Thyroid gland (tissue), 4 donors: ENCODE measurements around the gene DAAM2.

ENCODE experiments used
- POLR2A ChIP-seq, 2 donors: fragments of 450-650 bp; IDR thresholded peaks; one replicate each; pipeline ENCODE4 v1.6.1; 2017; ENCODE audit warnings: antibody characterized with exemption in 2 of 2, mild to moderate bottlenecking in 2 of 2, moderate library complexity in 1 of 2
- TF ChIP-seq, protein P1 (sequence below), 6 experiments: fragments of 200-600 bp in 3 of 6; fragments of 450-650 bp in 3 of 6; sonication (generic) in 3 of 6; IDR thresholded peaks; one replicate each; pipeline ENCODE4 v1.5.1; 2016 to 2019; ENCODE audit warnings: antibody characterized with exemption in 6 of 6, mild to moderate bottlenecking in 2 of 6, inconsistent platforms in 1 of 6, moderate library complexity in 1 of 6

DNA sequence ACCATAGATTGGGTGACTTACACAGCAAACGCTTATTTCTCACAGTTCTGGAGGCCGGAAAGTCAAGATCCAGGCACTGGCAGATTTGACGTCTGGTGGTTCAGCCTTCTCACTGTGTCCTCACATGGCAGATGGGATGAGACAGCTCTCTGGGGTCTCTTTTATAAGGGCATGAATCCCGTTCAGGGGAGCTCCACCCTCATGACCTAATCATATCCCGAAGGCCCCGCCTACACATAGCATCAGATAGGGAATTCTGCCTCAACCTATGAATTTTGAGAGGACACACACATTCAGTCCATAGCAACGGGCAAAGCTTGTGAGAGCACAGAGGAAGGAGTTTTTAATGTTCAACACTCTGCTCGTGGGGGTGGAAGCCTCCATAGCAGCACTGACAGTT, 27.5 kb downstream of the DAAM2 start:
- TF ChIP-seq, protein P1, sequence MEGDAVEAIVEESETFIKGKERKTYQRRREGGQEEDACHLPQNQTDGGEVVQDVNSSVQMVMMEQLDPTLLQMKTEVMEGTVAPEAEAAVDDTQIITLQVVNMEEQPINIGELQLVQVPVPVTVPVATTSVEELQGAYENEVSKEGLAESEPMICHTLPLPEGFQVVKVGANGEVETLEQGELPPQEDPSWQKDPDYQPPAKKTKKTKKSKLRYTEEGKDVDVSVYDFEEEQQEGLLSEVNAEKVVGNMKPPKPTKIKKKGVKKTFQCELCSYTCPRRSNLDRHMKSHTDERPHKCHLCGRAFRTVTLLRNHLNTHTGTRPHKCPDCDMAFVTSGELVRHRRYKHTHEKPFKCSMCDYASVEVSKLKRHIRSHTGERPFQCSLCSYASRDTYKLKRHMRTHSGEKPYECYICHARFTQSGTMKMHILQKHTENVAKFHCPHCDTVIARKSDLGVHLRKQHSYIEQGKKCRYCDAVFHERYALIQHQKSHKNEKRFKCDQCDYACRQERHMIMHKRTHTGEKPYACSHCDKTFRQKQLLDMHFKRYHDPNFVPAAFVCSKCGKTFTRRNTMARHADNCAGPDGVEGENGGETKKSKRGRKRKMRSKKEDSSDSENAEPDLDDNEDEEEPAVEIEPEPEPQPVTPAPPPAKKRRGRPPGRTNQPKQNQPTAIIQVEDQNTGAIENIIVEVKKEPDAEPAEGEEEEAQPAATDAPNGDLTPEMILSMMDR (IDR thresholded peaks at IDR 0.05), result no peak
- no peak for TF ChIP-seq POLR2A (IDR thresholded peaks at IDR 0.05)
